HepG2 (cell line): ENCODE results near the gene DTX4. TPM values are rescaled to one million over a fixed set of nuclear protein-coding genes. Genes with fewer than 3 reads are reported as not detected.

ENCODE experiments used
- FOXC1 ChIP-seq: sonication (generic); formaldehyde crosslinking; IDR thresholded peaks from 2 replicates; pipeline ENCODE4 v1.8.0; 2022; ENCODE audit warnings: mild to moderate bottlenecking, missing genetic modification reagents, borderline replicate concordance
- GATAD2A ChIP-seq: IDR thresholded peaks from 2 replicates; pipeline ENCODE4 v1.6.1; 2016
- HIVEP1 ChIP-seq: sonication (generic); formaldehyde crosslinking; IDR thresholded peaks from 2 replicates; pipeline ENCODE4 v1.4.0; 2020; ENCODE audit warnings: mild to moderate bottlenecking, missing genetic modification reagents
- MATR3 ChIP-seq: sonication (generic); formaldehyde crosslinking; IDR thresholded peaks from 2 replicates; pipeline ENCODE4 v1.4.0; 2020; ENCODE audit warnings: missing genetic modification reagents
- MAZ ChIP-seq, 2 experiments: sonication (generic) in 1 of 2; formaldehyde crosslinking in 1 of 2; IDR thresholded peaks; 2 replicates each; pipeline versions ENCODE4 v1.5.0 to v1.6.1; 2012 to 2020; ENCODE audit warnings: low read depth in 2 of 2, mild to moderate bottlenecking in 2 of 2, borderline replicate concordance in 1 of 2, improper control_type of control experiment in 1 of 2, low read length in 1 of 2, missing genetic modification reagents in 1 of 2, moderate library complexity in 1 of 2
- NCOA5 ChIP-seq: sonication (generic); formaldehyde crosslinking; IDR thresholded peaks from 2 replicates; pipeline ENCODE4 v1.4.0; 2020; ENCODE audit warnings: missing genetic modification reagents
- SMARCC2 ChIP-seq: fragments of 450-650 bp; IDR thresholded peaks from 2 replicates; pipeline ENCODE4 v1.6.1; 2017; ENCODE audit warnings: antibody characterized with exemption, mild to moderate bottlenecking
- ZBTB39 ChIP-seq: sonication (generic); formaldehyde crosslinking; IDR thresholded peaks from 2 replicates; pipeline ENCODE4 v1.5.0; 2020; ENCODE audit warnings: missing genetic modification reagents
- ZFX ChIP-seq: sonication (generic); formaldehyde crosslinking; IDR thresholded peaks from 2 replicates; pipeline ENCODE4 v1.4.0; 2020; ENCODE audit warnings: mild to moderate bottlenecking, low read depth, missing genetic modification reagents, moderate library complexity
- ZNF142 ChIP-seq: sonication (generic); formaldehyde crosslinking; IDR thresholded peaks from 2 replicates; pipeline ENCODE4 v1.4.0; 2020; ENCODE audit warnings: missing genetic modification reagents
- ZNF646 ChIP-seq: sonication (generic); formaldehyde crosslinking; IDR thresholded peaks from 2 replicates; pipeline ENCODE4 v1.9.0; 2021; ENCODE audit warnings: mild to moderate bottlenecking, missing genetic modification reagents
- ZNF768 ChIP-seq: sonication (generic); formaldehyde crosslinking; IDR thresholded peaks from 2 replicates; pipeline ENCODE4 v1.4.0; 2020; ENCODE audit warnings: missing genetic modification reagents
- ZNF816 ChIP-seq: sonication (generic); formaldehyde crosslinking; IDR thresholded peaks from 2 replicates; pipeline ENCODE4 v1.8.0; 2022; ENCODE audit warnings: missing genetic modification reagents, mild to moderate bottlenecking, borderline replicate concordance
- polyA plus RNA-seq, 8 experiments: library from polyadenylated mRNA; depleted of rRNA in 3 of 8; stranded (reverse) in 7 of 8; unstranded in 1 of 8; fragments of >200 nt; fragmentation: Illumina TruSeq in 4 of 8; extraction: Trizol in 4 of 8; gene quantifications; 2 replicates each; pipeline versions ENCODE4 v1.2.1 to v1.2.3, GENCODE V29; 2011 to 2016; ENCODE audit warnings: low read depth in 4 of 8, missing spikeins in 1 of 8, mixed read lengths in 1 of 8; ENCODE audit not compliant: insufficient read depth in 1 of 8
- total RNA-seq, 5 experiments: library from RNA; depleted of rRNA; stranded (reverse); fragments of >200 nt; fragmentation: Illumina TruSeq; extraction: Trizol; gene quantifications; 2 replicates each; pipeline ENCODE4 v1.2.3, GENCODE V29; 2016; ENCODE audit warnings: low read depth in 1 of 5

The DTX4 gene
- total and polyA plus RNA-seq, 2 of the 13 experiments (the other 11 are each of a cell fraction or from before 2014, with no cell fraction given), result 0.67 to 5.6 TPM

GRCh38 chr11:59171508-59172322 is at the start of gene DTX4 (continued):
- no peak for TF ChIP-seq ZNF142 (CRISPR knock-in tag)
- no peak for TF ChIP-seq GATAD2A (CRISPR knock-in tag)
- TF ChIP-seq ZNF816 (CRISPR knock-in tag), result no peak
- no peak for TF ChIP-seq ZNF646 (CRISPR knock-in tag)
- 0 out of 2 replicates have a peak, but pooled peaks have one; percentile 70 for TF ChIP-seq FOXC1 (CRISPR knock-in tag)
- no peak for TF ChIP-seq ZBTB39 (CRISPR knock-in tag)
- peak; percentile 53; the same call in 1 of the 2 replicates for TF ChIP-seq ZFX
- TF ChIP-seq ZNF768 (CRISPR knock-in tag), result no peak
- no peak for TF ChIP-seq NCOA5 (CRISPR knock-in tag)
- TF ChIP-seq MAZ (IDR thresholded peaks at IDR 0.05; ENCODE audit: borderline replicate concordance, low read depth, low read length), result peak; percentile 52
- TF ChIP-seq MAZ (CRISPR knock-in tag; IDR thresholded peaks at IDR 0.05; ENCODE audit: low read depth), result peak; percentile 70
- TF ChIP-seq HIVEP1, result no peak
- TF ChIP-seq MATR3, result no peak
- no peak for TF ChIP-seq SMARCC2
